Measurements from ENCODE around the gene CALB2.
"Not testable (repeated sequence)": the region's sequence is repeated elsewhere in the genome, so short reads cannot be mapped to it uniquely, and the experiment has no call there.

The CALB2 gene

GRCh38 chr16:71358464-71358998 is at the start of gene CALB2:
Gene CALB2, plus strand, starts transcription at chr16:71358723. Its CDS starts 70 bp downstream, at chr16:71358793.
- Histone ChIP-seq H3K79me2 (no peaks in the 10 kb centered on the region), H3K27me3 (ENCODE audit: control insufficient read depth, insufficient read depth, low read length) (no peaks in the 10 kb centered on the region), H3K4me3 (ENCODE audit: low read depth, low read length) (no peak within 1 kb of the TSS), H3K4me1 (peaks cover 2% of the 10 kb centered on the region), H3K9me3 (ENCODE audit: control insufficient read depth, low read length) (no peaks in the 10 kb centered on the region), H2AFZ (peak within 1 kb of the TSS; percentile 36), H3K9ac (no peak within 1 kb of the TSS), H3K36me3 (ENCODE audit: control insufficient read depth, insufficient read depth, low read length) (no peaks in the 10 kb centered on the region), H3K4me2 (ENCODE audit: low read length) (peak within 1 kb of the TSS; percentile 53), H3K27ac (no peak within 1 kb of the TSS)
- TF ChIP-seq CTCF (IDR thresholded peaks at IDR 0.05) = peak; percentile 94

- TF ChIP-seq CTCF (IDR thresholded peaks at IDR 0.05) = peak; percentile 88
- no peak overlapping the region for H3K27ac ChIP-seq
- H3K4me1 ChIP-seq = no peaks in the 10 kb centered on the region
- no peaks in the 10 kb centered on the region for H3K79me2 ChIP-seq
- peak overlapping the region; percentile 67 for H2AFZ ChIP-seq
- H3K36me3 ChIP-seq (ENCODE audit: control insufficient read depth, insufficient read depth, low read length) = no peaks in the 10 kb centered on the region
- no peak overlapping the region for H3K4me3 ChIP-seq (ENCODE audit: low read depth, low read length)
- H3K9ac ChIP-seq = no peak overlapping the region
- H3K9me3 ChIP-seq (ENCODE audit: control insufficient read depth, low read length) = no peaks in the 10 kb centered on the region
- H3K4me2 ChIP-seq (ENCODE audit: low read length) = no peak overlapping the region
- no peaks in the 10 kb centered on the region for H3K27me3 ChIP-seq (ENCODE audit: control insufficient read depth, insufficient read depth, low read length)
Measured at GRCh38 chr16:71311553-71312158, 46.9 kb upstream of the CALB2 start.

- not testable (repeated sequence) for H3K9me3 ChIP-seq (ENCODE audit: control insufficient read depth, low read length); H3K27ac ChIP-seq; H3K4me3 ChIP-seq (ENCODE audit: low read depth, low read length); H3K27me3 ChIP-seq (ENCODE audit: control insufficient read depth, insufficient read depth, low read length); H3K79me2 ChIP-seq; H3K36me3 ChIP-seq (ENCODE audit: control insufficient read depth, insufficient read depth, low read length); H3K4me2 ChIP-seq (ENCODE audit: low read length); H3K9ac ChIP-seq; H3K4me1 ChIP-seq; H2AFZ ChIP-seq
Measured at GRCh38 chr16:71313591-71313990, 44.9 kb upstream of the CALB2 start.

GRCh38 chr16:71315269-71315668 is 43.3 kb upstream of the CALB2 start:
- Histone ChIP-seq H2AFZ (peak overlapping the region; percentile 61), H3K79me2 (no peaks in the 10 kb centered on the region), H3K9ac (no peak overlapping the region), H3K4me2 (ENCODE audit: low read length) (no peak overlapping the region), H3K27ac (no peak overlapping the region), H3K4me1 (no peaks in the 10 kb centered on the region), H3K36me3 (ENCODE audit: control insufficient read depth, insufficient read depth, low read length) (no peaks in the 10 kb centered on the region), H3K9me3 (ENCODE audit: control insufficient read depth, low read length) (no peaks in the 10 kb centered on the region), H3K4me3 (ENCODE audit: low read depth, low read length) (no peak overlapping the region), H3K27me3 (ENCODE audit: control insufficient read depth, insufficient read depth, low read length) (no peaks in the 10 kb centered on the region)
- no peak for TF ChIP-seq CTCF (IDR thresholded peaks at IDR 0.05)

GRCh38 chr16:71319999-71320398 is 38.5 kb upstream of the CALB2 start:
- H3K36me3 ChIP-seq (ENCODE audit: control insufficient read depth, insufficient read depth, low read length) = no peaks in the 10 kb centered on the region
- no peaks in the 10 kb centered on the region for H3K79me2 ChIP-seq
- no peak overlapping the region for H3K4me3 ChIP-seq (ENCODE audit: low read depth, low read length)
- no peak overlapping the region for H2AFZ ChIP-seq
- no peaks in the 10 kb centered on the region for H3K27me3 ChIP-seq (ENCODE audit: control insufficient read depth, insufficient read depth, low read length)
- no peaks in the 10 kb centered on the region for H3K9me3 ChIP-seq (ENCODE audit: control insufficient read depth, low read length)
- H3K9ac ChIP-seq = no peak overlapping the region
- no peaks in the 10 kb centered on the region for H3K4me1 ChIP-seq
- H3K4me2 ChIP-seq (ENCODE audit: low read length) = no peak overlapping the region
- no peak overlapping the region for H3K27ac ChIP-seq
- TF ChIP-seq CTCF (IDR thresholded peaks at IDR 0.05) = no peak
